ENCODE measurements around the gene ALDH1B1. TPM values are rescaled to one million over a fixed set of nuclear protein-coding genes. Genes with fewer than 3 reads are reported as not detected.
A peak's percentile ranks its signal among the peaks of the same experiment; 100 is the strongest.

ALDH1B1 gene
- total RNA-seq, 4 donors from 2014 or later, result 130 to 432 (median 156) TPM

GRCh38 chr9:38360839-38361472, 31.5 kb upstream of the ALDH1B1 start:
- Histone ChIP-seq H3K36me3 (no peaks in the 10 kb centered on the region), H3K27ac (no peak overlapping the region), H3K4me1 (peaks cover 0 to 27% (median 4%) of the 10 kb centered on the region in 3 donors), H3K4me3 (no peak overlapping the region), H3K27me3 (no peaks in the 10 kb centered on the region), H3K9me3 (no peaks in the 10 kb centered on the region)
- no peak for ATAC-seq
- 40 to 88% methylated on average over 2 to 6 of the region's 7 CpGs for WGBS, 2 donors (ENCODE audit: low coverage in 1 of 2)
- no peak for TF ChIP-seq POLR2A (IDR thresholded peaks at IDR 0.05)
- no peak for TF ChIP-seq EP300 (IDR thresholded peaks at IDR 0.05)
- TF ChIP-seq POLR2AphosphoS5 (IDR thresholded peaks at IDR 0.05), result no peak
- TF ChIP-seq, protein P1, sequence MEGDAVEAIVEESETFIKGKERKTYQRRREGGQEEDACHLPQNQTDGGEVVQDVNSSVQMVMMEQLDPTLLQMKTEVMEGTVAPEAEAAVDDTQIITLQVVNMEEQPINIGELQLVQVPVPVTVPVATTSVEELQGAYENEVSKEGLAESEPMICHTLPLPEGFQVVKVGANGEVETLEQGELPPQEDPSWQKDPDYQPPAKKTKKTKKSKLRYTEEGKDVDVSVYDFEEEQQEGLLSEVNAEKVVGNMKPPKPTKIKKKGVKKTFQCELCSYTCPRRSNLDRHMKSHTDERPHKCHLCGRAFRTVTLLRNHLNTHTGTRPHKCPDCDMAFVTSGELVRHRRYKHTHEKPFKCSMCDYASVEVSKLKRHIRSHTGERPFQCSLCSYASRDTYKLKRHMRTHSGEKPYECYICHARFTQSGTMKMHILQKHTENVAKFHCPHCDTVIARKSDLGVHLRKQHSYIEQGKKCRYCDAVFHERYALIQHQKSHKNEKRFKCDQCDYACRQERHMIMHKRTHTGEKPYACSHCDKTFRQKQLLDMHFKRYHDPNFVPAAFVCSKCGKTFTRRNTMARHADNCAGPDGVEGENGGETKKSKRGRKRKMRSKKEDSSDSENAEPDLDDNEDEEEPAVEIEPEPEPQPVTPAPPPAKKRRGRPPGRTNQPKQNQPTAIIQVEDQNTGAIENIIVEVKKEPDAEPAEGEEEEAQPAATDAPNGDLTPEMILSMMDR (IDR thresholded peaks at IDR 0.05), result no peak

DNA sequence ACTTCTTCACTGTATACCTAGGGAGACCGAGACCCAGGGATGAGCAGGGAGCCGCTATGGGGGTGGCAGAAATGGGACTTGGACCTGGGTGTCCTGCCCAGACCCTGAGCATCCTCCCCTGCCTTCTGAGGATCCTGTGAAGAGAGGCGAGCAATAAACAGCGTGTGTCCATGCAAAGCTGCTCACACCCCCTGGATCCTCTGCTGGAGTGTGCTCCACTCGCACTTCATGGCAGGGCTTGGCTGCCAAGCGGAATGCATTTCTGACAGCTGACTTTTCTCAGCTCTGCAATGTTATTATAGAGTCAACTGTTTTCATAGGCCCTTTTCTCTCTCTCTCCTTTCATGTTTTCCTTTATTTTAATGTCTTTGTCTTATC, 31.0 kb upstream of the ALDH1B1 start:
- ATAC-seq, result no peak
- Histone ChIP-seq H3K27ac (peak overlapping the region in 2 of 4 donors; percentile 14), H3K4me3 (no peak overlapping the region), H3K27me3 (no peaks in the 10 kb centered on the region), H3K4me1 (peaks cover 0 to 27% (median 4%) of the 10 kb centered on the region in 3 donors), H3K36me3 (no peaks in the 10 kb centered on the region), H3K9me3 (no peaks in the 10 kb centered on the region)
- 33 to 64% methylated on average over 1 to 3 of the region's 6 CpGs for WGBS, 2 donors (ENCODE audit: low coverage in 1 of 2)
- TF ChIP-seq POLR2A (IDR thresholded peaks at IDR 0.05) (no peak), POLR2AphosphoS5 (IDR thresholded peaks at IDR 0.05) (no peak), EP300 (IDR thresholded peaks at IDR 0.05) (no peak)
- TF ChIP-seq, protein P1 (IDR thresholded peaks at IDR 0.05), result no peak

GRCh38 chr9:38362852-38363588, 29.5 kb upstream of the ALDH1B1 start:
- Histone ChIP-seq H3K27me3 (no peaks in the 10 kb centered on the region), H3K4me3 (no peak overlapping the region), H3K4me1 (peaks cover 0 to 27% (median 4%) of the 10 kb centered on the region in 3 donors), H3K27ac (peak overlapping the region in 1 of 4 donors; percentile 28), H3K36me3 (no peaks in the 10 kb centered on the region), H3K9me3 (no peaks in the 10 kb centered on the region)
- 8 to 33% methylated on average over 4 to 19 of the region's 21 CpGs for WGBS, 2 donors (ENCODE audit: low coverage in 1 of 2)
- TF ChIP-seq, protein P1 (IDR thresholded peaks at IDR 0.05), result peak in 3 of 4 experiments; percentile 56 to 72 (median 60)
- peak; percentile 51 for TF ChIP-seq POLR2AphosphoS5 (IDR thresholded peaks at IDR 0.05)
- no peak for TF ChIP-seq POLR2A (IDR thresholded peaks at IDR 0.05)
- TF ChIP-seq EP300 (IDR thresholded peaks at IDR 0.05), result no peak
- peak; percentile 59 for ATAC-seq

DNA sequence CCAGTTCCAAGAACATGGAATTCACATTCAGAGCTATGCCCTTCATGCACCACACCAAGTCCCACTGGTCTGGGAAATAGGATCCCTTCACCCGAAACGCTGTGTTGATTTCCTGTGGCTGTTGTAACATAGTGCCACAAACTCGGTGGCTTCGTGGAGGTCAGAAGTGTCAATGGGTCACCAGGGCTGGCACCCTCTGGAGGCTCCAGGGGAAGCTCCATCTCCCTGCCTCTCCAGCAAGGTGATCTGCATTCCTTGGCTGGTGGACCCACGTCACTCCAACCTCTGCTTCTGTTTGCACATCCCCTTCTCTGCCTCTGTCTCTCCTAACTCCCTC, 28.9 kb upstream of the ALDH1B1 start:
- Histone ChIP-seq H3K4me3 (no peak overlapping the region), H3K27ac (peak overlapping the region in 1 of 4 donors; percentile 28), H3K36me3 (no peaks in the 10 kb centered on the region), H3K27me3 (no peaks in the 10 kb centered on the region), H3K9me3 (no peaks in the 10 kb centered on the region), H3K4me1 (peaks cover 0 to 27% (median 4%) of the 10 kb centered on the region in 3 donors)
- TF ChIP-seq, protein P1 (IDR thresholded peaks at IDR 0.05), result no peak
- TF ChIP-seq EP300 (IDR thresholded peaks at IDR 0.05) (no peak), POLR2A (IDR thresholded peaks at IDR 0.05) (no peak)
- ATAC-seq, result no peak
- WGBS, 2 donors (ENCODE audit: low coverage in 1 of 2), result 74% methylated on average over 4 of the region's 5 CpGs; no CpG with 5 or more reads in 1 of the 2 donors

GRCh38 chr9:38367898-38368297, 24.6 kb upstream of the ALDH1B1 start:
- no peaks in the 10 kb centered on the region for H3K27me3 ChIP-seq
- ATAC-seq, result no peak
- no peak overlapping the region for H3K4me3 ChIP-seq
- H3K4me1 ChIP-seq, result peaks cover 0 to 9% (median 0%) of the 10 kb centered on the region in 3 donors
- no peak overlapping the region for H3K27ac ChIP-seq
- H3K9me3 ChIP-seq, result no peaks in the 10 kb centered on the region
- H3K36me3 ChIP-seq, result no peaks in the 10 kb centered on the region
- TF ChIP-seq EP300 (IDR thresholded peaks at IDR 0.05) (no peak), POLR2A (IDR thresholded peaks at IDR 0.05) (no peak), POLR2AphosphoS5 (IDR thresholded peaks at IDR 0.05) (no peak)
- TF ChIP-seq, protein P1 (IDR thresholded peaks at IDR 0.05), result no peak
